A549 (cell line): ENCODE measurements around the gene DCPS. TPM values are rescaled to one million over a fixed set of nuclear protein-coding genes. Genes with fewer than 3 reads are reported as not detected.
"Not testable (repeated sequence)": the region's sequence is repeated elsewhere in the genome, so short reads cannot be mapped to it uniquely, and the experiment has no call there.

Experiments used
- ATAC-seq, 2 experiments: fragments of 200-7000 bp in 1 of 2; fragments of >200 bp in 1 of 2; cut with Nextera tagmentation in 1 of 2; cut with Tn5 transposase in 1 of 2; 3 replicates each; pipeline versions ENCODE4 v1.8.0 to v1.9.1; 2018 to 2020; ENCODE audit warnings: mild to moderate bottlenecking in 1 of 2, moderate library complexity in 1 of 2
- CTCF ChIA-PET: fragments of 300-600 bp; sonication (Branson Sonifier 250); formaldehyde crosslinking; extraction: SDS; loops from one replicate; lab custom pipeline; 2021; ENCODE audit warnings: antibody characterized with exemption, inconsistent platforms; lab: Yijun Ruan, JAX
- POLR2A ChIA-PET: fragments of 350-600 bp; formaldehyde crosslinking; extraction: SDS; loops from one replicate; lab custom pipeline; 2021; ENCODE audit warnings: antibody characterized with exemption, inconsistent platforms; lab: Yijun Ruan, JAX
- DNase-seq, 2 experiments: peaks; one replicate each; pipeline versions ENCODE4 v3.0.0 to v3.0.0-alpha.2; 2011 to 2016; ENCODE audit warnings: low read depth in 1 of 2, low spot score in 1 of 2
- FAIRE-seq: peaks from 2 replicates; lab custom pipeline; 2011; peaks lifted over from hg19 to GRCh38; lab: Jason Lieb, UNC
- H3K27ac ChIP-seq, 2 experiments: fragments of >200 bp; sonication (Bioruptor Twin); formaldehyde crosslinking; 3 replicates each; pipeline ENCODE4 v1.5.1; 2016 to 2017
- H3K4me1 ChIP-seq: fragments of >200 bp; sonication (Bioruptor Twin); formaldehyde crosslinking; 3 replicates; pipeline ENCODE4 v1.6.1; 2016
- H3K4me2 ChIP-seq: fragments of >200 bp; sonication (Bioruptor Twin); formaldehyde crosslinking; 3 replicates; pipeline ENCODE4 v1.6.1; 2016
- H3K4me3 ChIP-seq: fragments of >200 bp; sonication (Bioruptor Twin); formaldehyde crosslinking; 3 replicates; pipeline ENCODE4 v1.5.1; 2016
- H3K9me3 ChIP-seq: fragments of >200 bp; sonication (Bioruptor Twin); formaldehyde crosslinking; 3 replicates; pipeline ENCODE4 v1.6.1; 2016
- ESRRA ChIP-seq: fragments of 150-350 bp; IDR thresholded peaks from 2 replicates; pipeline ENCODE4 v1.6.1; 2014; ENCODE audit warnings: mild to moderate bottlenecking, low read length, borderline replicate concordance
- FOXS1 ChIP-seq: fragments of 250-450 bp; sonication (Bioruptor Pico); IDR thresholded peaks from 2 replicates; pipeline ENCODE4 v1.5.0; 2020; ENCODE audit warnings: mild to moderate bottlenecking, moderate library complexity
- GATA3 ChIP-seq: IDR thresholded peaks from 2 replicates; pipeline ENCODE4 v1.6.1; 2012; ENCODE audit warnings: borderline replicate concordance
- HMGXB4 ChIP-seq: fragments of 250-450 bp; sonication (Bioruptor Pico); IDR thresholded peaks from 2 replicates; pipeline ENCODE4 v1.5.0; 2021; ENCODE audit warnings: mild to moderate bottlenecking, moderate library complexity, borderline replicate concordance
- HOXB5 ChIP-seq: fragments of 250-450 bp; sonication (Bioruptor Pico); IDR thresholded peaks from 2 replicates; pipeline ENCODE4 v1.5.0; 2020; ENCODE audit warnings: mild to moderate bottlenecking, moderate library complexity
- JUN ChIP-seq, 2 experiments: fragments of >200 bp; sonication (Bioruptor Twin); formaldehyde crosslinking; IDR thresholded peaks; 2 replicates in 1 of 2; 3 replicates in 1 of 2; pipeline ENCODE4 v1.6.1; 2016 to 2017
- NFE2L2 ChIP-seq: fragments of 150-350 bp; conservative IDR thresholded peaks from 2 replicates; pipeline ENCODE4 v1.6.1; 2014; ENCODE audit warnings: low read length
- PBX3 ChIP-seq: IDR thresholded peaks from 2 replicates; pipeline ENCODE4 v1.6.1; 2012
- RNF2 ChIP-seq: fragments of 200-600 bp; sonication (generic); IDR thresholded peaks from 2 replicates; pipeline ENCODE4 v1.6.1; 2016; ENCODE audit warnings: low read depth, mild to moderate bottlenecking, antibody characterized with exemption, moderate library complexity, borderline replicate concordance
- WGBS: methylation state at CpG from one replicate; pipeline ENCODE4 v1.1.6; 2017; ENCODE audit errors: missing lambda C conversion rate; 5-methylcytosine and 5-hydroxymethylcytosine counted together
- polyA plus RNA-seq, 4 experiments: library from polyadenylated mRNA; depleted of rRNA in 3 of 4; stranded (reverse); fragments of >200 nt; fragmentation: RNase III in 1 of 4; extraction: RNeasy Plus Mini Kit Qiagen cat#74134 plus additional on column Dnase treatment in 1 of 4; gene quantifications; 2 replicates in 3 of 4; 3 replicates in 1 of 4; pipeline ENCODE4 v1.2.3, GENCODE V29; 2011 to 2017
- TF ChIP-seq, protein P1 (sequence below): fragments of 150-350 bp; IDR thresholded peaks from 2 replicates; pipeline ENCODE4 v1.6.1; 2014; ENCODE audit warnings: low read depth, mild to moderate bottlenecking, low read length
- TF ChIP-seq, protein P2 (sequence below): IDR thresholded peaks from 2 replicates; pipeline ENCODE4 v1.6.1; 2012

Gene DCPS
- polyA plus RNA-seq, 2 of the 4 experiments (the other 2 are of a cell fraction): 17.8 to 23.0 TPM

GRCh38 chr11:126370016-126370415, 66.2 kb downstream of the DCPS start (continued):
- TF ChIP-seq, protein P1, sequence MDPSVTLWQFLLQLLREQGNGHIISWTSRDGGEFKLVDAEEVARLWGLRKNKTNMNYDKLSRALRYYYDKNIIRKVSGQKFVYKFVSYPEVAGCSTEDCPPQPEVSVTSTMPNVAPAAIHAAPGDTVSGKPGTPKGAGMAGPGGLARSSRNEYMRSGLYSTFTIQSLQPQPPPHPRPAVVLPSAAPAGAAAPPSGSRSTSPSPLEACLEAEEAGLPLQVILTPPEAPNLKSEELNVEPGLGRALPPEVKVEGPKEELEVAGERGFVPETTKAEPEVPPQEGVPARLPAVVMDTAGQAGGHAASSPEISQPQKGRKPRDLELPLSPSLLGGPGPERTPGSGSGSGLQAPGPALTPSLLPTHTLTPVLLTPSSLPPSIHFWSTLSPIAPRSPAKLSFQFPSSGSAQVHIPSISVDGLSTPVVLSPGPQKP: no peak
- TF ChIP-seq JUN (IDR thresholded peaks at IDR 0.05) (no peak), FOXS1 (CRISPR knock-in tag) (no peak), HOXB5 (no peak), PBX3 (no peak), HMGXB4 (no peak)
- TF ChIP-seq, all 56 proteins: peak for 0

- TF ChIP-seq RNF2: no peak
- TF ChIP-seq, all 56 proteins: peak for 0
- no peak overlapping the region for H3K27ac ChIP-seq
- no peak overlapping the region for H3K4me2 ChIP-seq
- WGBS: 95% methylated on average over 7 of the region's 7 CpGs
- FAIRE-seq (no peak), DNase-seq (no peak), ATAC-seq (no peak)
- no peaks in the 10 kb centered on the region for H3K9me3 ChIP-seq
- peaks cover 8% of the 10 kb centered on the region; the same call in 2 of the 3 replicates for H3K4me1 ChIP-seq
- CTCF ChIA-PET: no interaction called here
- POLR2A ChIA-PET: no interaction called here
- no peak overlapping the region for H3K4me3 ChIP-seq
Observed at GRCh38 chr11:126371595-126371994, 67.7 kb downstream of the DCPS start.

- H3K27ac ChIP-seq: peak overlapping the region in 1 of 2 experiments; percentile 58; a peak in 2 of 6 replicates
- H3K4me2 ChIP-seq: peak overlapping the region; percentile 18; the same call in 1 of the 3 replicates
- H3K4me3 ChIP-seq, H3K9me3 ChIP-seq, FAIRE-seq, H3K4me1 ChIP-seq, DNase-seq, POLR2A ChIA-PET: not testable (repeated sequence)
- CTCF ChIA-PET: interaction anchor here (0.6 kb wide), 1 partner anchor 280 kb away, joined by 4 read pairs; no protein-coding TSS in a partner anchor
- ATAC-seq: peak; percentile 50 to 63; a peak in 4 of 6 replicates
- 84% methylated on average over 4 of the region's 12 CpGs for WGBS
Observed at GRCh38 chr11:126373389-126374066, 69.7 kb downstream of the DCPS start.

DNA sequence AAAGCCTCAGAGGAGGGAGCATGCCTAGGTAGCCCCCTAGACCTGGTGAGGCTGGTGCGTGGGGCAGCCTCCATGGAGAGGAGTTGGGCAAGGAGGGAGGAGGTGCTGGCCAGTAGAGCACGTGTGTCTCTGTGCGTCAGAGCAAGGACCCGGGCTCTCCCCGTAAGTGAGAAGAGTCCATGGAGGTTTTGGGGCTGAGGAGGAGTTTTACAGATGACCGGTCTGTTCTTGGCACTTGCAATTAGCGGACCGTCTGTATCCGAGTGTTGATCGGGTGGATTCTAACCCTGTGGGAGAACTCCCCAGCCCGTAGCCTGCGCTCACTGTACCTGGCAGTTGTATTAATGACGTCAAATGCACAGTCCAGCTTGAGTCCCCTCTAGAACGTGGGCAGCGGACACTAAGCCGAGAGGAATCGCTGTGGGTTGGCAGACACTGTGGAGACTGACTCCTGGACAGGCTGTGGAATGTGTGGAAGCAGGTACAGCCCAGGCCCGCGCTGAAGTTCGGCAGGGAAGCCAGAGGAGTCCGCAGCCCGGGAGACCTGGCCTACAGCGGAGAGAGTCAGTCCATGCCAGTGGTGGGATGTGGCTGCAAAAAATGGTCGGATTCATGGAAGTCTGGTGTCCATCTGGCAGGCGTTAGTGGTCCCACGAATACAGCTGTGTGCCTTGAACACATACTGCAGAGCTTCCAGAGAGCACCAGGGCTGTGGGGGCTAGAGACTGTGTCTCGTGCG, 70.9 kb downstream of the DCPS start:
- FAIRE-seq, H3K27ac ChIP-seq, H3K9me3 ChIP-seq, POLR2A ChIA-PET, H3K4me3 ChIP-seq, DNase-seq, H3K4me2 ChIP-seq, H3K4me1 ChIP-seq, ATAC-seq: not testable (repeated sequence)
- CTCF ChIA-PET: interaction anchor here (0.7 kb wide), 1 partner anchor 134 kb away, joined by 3 read pairs; no protein-coding TSS in a partner anchor
- 97% methylated on average over 15 of the region's 28 CpGs for WGBS

DNA sequence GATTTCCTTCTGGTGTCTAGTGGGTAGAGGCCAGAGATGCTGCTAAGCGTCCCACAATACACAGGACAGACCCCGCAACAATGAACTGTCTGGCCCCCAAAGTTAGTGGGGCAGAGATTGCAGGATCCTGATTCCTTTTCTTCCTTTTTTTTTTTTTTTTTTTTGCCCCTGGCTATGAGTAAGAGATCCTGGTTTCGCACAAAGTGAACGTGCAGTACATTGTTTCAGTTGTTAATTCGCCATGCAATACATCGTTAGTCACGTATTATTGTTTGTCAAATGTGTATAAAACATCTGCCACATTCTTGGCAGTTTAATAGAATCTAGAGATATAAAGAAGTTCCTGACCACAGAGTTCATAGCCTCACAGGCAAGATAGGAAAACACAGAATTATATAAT, 71.9 kb downstream of the DCPS start:
- no peaks in the 10 kb centered on the region for H3K9me3 ChIP-seq
- H3K27ac ChIP-seq: no peak overlapping the region
- no peak for TF ChIP-seq NFE2L2
- TF ChIP-seq, protein P2, sequence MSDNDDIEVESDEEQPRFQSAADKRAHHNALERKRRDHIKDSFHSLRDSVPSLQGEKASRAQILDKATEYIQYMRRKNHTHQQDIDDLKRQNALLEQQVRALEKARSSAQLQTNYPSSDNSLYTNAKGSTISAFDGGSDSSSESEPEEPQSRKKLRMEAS: no peak
- TF ChIP-seq ESRRA: no peak
- TF ChIP-seq GATA3: no peak
- TF ChIP-seq, all 56 proteins: peak for 0
- CTCF ChIA-PET: no interaction called here
- 92% methylated on average over 7 of the region's 7 CpGs for WGBS
- no peak for ATAC-seq
- POLR2A ChIA-PET: no interaction called here
- peaks cover 8% of the 10 kb centered on the region; the same call in 2 of the 3 replicates for H3K4me1 ChIP-seq
- FAIRE-seq: no peak
- no peak for DNase-seq
- H3K4me2 ChIP-seq: no peak overlapping the region
- H3K4me3 ChIP-seq: no peak overlapping the region
